Retinal pigment epithelial cell (primary cell): ENCODE results near the gene OLFML3.

ENCODE experiments used
- DNase-seq: peaks from one replicate; pipeline ENCODE4 v3.0.0-alpha.2; 2010; ENCODE audit warnings: low read depth
- H3K4me3 ChIP-seq: 2 replicates; pipeline ENCODE4 v1.5.1; 2011; ENCODE audit warnings: mild to moderate bottlenecking, low read length, control low read depth, moderate library complexity
- CTCF ChIP-seq: conservative IDR thresholded peaks from 2 replicates; pipeline ENCODE4 v1.5.1; 2011; ENCODE audit warnings: low read depth, low read length, control low read depth, inconsistent platforms

OLFML3 gene

GRCh38 chr1:113982949-113983348 lies 3.7 kb downstream of the OLFML3 start:
- no peak overlapping the region for H3K4me3 ChIP-seq
- no peak for DNase-seq
- no peak for TF ChIP-seq CTCF

DNA sequence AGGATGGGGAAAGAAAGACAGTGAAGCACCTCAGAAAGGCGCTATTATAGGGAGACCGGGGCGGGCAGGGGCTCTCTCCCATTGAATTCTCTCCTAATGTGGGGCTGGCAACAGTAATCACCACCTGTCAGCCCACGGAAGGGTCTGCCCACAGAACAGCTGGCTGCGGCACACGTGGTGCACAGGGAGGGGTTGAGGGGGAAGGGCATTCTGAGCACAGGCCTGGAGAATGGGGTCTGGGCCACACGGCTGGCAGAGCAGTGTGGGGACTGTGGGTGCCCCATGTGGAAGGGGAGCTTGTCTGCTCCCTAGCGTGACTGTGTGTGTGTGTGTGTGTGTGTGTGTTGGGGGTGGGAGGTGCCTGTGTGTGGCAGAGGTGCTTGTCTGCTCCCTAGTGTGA lies 4.1 kb downstream of the OLFML3 start:
- no peak overlapping the region for H3K4me3 ChIP-seq
- DNase-seq: no peak
- TF ChIP-seq CTCF: no peak

- no peak for DNase-seq
- no peak overlapping the region for H3K4me3 ChIP-seq
- TF ChIP-seq CTCF: no peak
Measured at GRCh38 chr1:113983826-113984225, 4.6 kb downstream of the OLFML3 start.

DNA sequence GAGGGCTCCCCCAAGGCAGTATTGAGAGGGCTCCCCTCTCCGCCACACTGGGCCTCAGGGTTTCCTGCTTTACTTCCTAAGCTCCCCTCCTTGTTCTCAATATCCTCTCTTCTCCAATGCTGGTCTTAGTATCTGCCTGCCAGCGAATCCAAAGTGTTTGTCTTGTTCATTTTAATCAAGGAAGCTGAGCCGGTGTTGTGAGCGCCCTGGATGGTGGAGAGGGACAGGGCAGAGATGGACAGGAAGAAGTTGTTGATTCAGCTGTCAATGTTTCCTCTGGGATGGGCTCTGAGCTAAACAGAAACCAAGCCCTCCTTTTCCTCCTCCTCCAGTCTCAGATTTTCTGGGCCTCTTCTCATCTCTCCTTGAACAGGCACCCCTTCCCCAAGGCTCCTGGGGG lies 5.4 kb downstream of the OLFML3 start:
- no peak for TF ChIP-seq CTCF
- H3K4me3 ChIP-seq: no peak overlapping the region
- no peak for DNase-seq

GRCh38 chr1:113986802-113987201 lies 7.5 kb downstream of the OLFML3 start:
- no peak overlapping the region for H3K4me3 ChIP-seq

GRCh38 chr1:113987259-113987658 lies 8.0 kb downstream of the OLFML3 start:
- DNase-seq: no peak
- TF ChIP-seq CTCF: no peak
- no peak overlapping the region for H3K4me3 ChIP-seq

More at GRCh38 chr1:113986802-113987201, 7.5 kb downstream of the OLFML3 start:
- TF ChIP-seq CTCF: no peak
- no peak for DNase-seq

GRCh38 chr1:113990530-113990929 lies 11.3 kb downstream of the OLFML3 start:
- no peak for DNase-seq
- no peak overlapping the region for H3K4me3 ChIP-seq
- no peak for TF ChIP-seq CTCF
